GM23338 (cell line): ENCODE data around the gene ANAPC4. TPM values are rescaled to one million over a fixed set of nuclear protein-coding genes. Genes with fewer than 3 reads are reported as not detected.

Experiments used
- ATAC-seq: fragments of 200-7000 bp; cut with Tn5 transposase; 3 replicates; pipeline ENCODE4 v1.9.1; 2020
- DNase-seq: peaks from one replicate; pipeline ENCODE4 v3.0.0-alpha.2; 2015; ENCODE audit warnings: low spot score
- H2AFZ ChIP-seq: fragments of 200-600 bp; sonication (generic); 2 replicates; pipeline ENCODE4 v1.8.0; 2016; ENCODE audit warnings: antibody characterized with exemption, mild to moderate bottlenecking, moderate library complexity
- H3F3A ChIP-seq: fragments of 200-600 bp; sonication (generic); replicated peaks from 2 replicates; pipeline ENCODE4 v1.8.0; 2017; ENCODE audit warnings: antibody characterized with exemption, mixed run types, low read depth
- H3K27ac ChIP-seq: fragments of 200-600 bp; sonication (generic); 2 replicates; pipeline ENCODE4 v1.6.1; 2016; ENCODE audit warnings: low read depth
- H3K27me3 ChIP-seq: fragments of 200-600 bp; sonication (generic); 2 replicates; pipeline ENCODE4 v1.8.0; 2016; ENCODE audit warnings: mild to moderate bottlenecking, mixed run types, moderate library complexity; ENCODE audit not compliant: insufficient read depth
- H3K36me3 ChIP-seq: fragments of 200-600 bp; sonication (generic); 2 replicates; pipeline ENCODE4 v1.8.0; 2016; ENCODE audit warnings: mild to moderate bottlenecking; ENCODE audit not compliant: insufficient read depth
- H3K4me1 ChIP-seq: fragments of 200-600 bp; sonication (generic); 2 replicates; pipeline ENCODE4 v1.8.0; 2016; ENCODE audit warnings: mild to moderate bottlenecking, moderate library complexity; ENCODE audit not compliant: insufficient read depth
- H3K4me2 ChIP-seq: fragments of 200-600 bp; sonication (generic); 2 replicates; pipeline ENCODE4 v1.7.1; 2017; ENCODE audit warnings: mixed run types
- H3K4me3 ChIP-seq: fragments of 200-600 bp; sonication (generic); 2 replicates; pipeline ENCODE4 v1.6.1; 2016; ENCODE audit warnings: mixed run types
- H3K79me2 ChIP-seq: fragments of 200-600 bp; sonication (generic); replicated peaks from 2 replicates; pipeline ENCODE4 v1.8.0; 2017; ENCODE audit warnings: mild to moderate bottlenecking; ENCODE audit not compliant: insufficient read depth
- H3K9me2 ChIP-seq: fragments of 200-600 bp; sonication (generic); 2 replicates; pipeline ENCODE4 v1.8.0; 2017; ENCODE audit not compliant: insufficient read depth
- H4K20me1 ChIP-seq: fragments of 200-600 bp; sonication (generic); replicated peaks from 2 replicates; pipeline ENCODE4 v1.8.0; 2017; ENCODE audit warnings: mild to moderate bottlenecking; ENCODE audit not compliant: insufficient read depth
- H3K27ac Mint-ChIP-seq: 2 replicates; pipeline ENCODE4 v1.8.0; 2020; ENCODE audit warnings: inconsistent platforms, mild to moderate bottlenecking, moderate library complexity, mixed read lengths
- H3K27me3 Mint-ChIP-seq: 3 replicates; pipeline ENCODE4 v1.8.0; 2022; ENCODE audit warnings: low read depth, mild to moderate bottlenecking, moderate library complexity, mixed read lengths, inconsistent platforms; ENCODE audit not compliant: insufficient read depth, poor library complexity
- H3K36me3 Mint-ChIP-seq: 3 replicates; pipeline ENCODE4 v1.8.0; 2021; ENCODE audit warnings: low read depth, mild to moderate bottlenecking, inconsistent platforms, moderate library complexity, mixed read lengths
- H3K4me1 Mint-ChIP-seq: 3 replicates; pipeline ENCODE4 v1.8.0; 2020; ENCODE audit warnings: mild to moderate bottlenecking, inconsistent platforms, mixed read lengths
- H3K4me3 Mint-ChIP-seq: 3 replicates; pipeline ENCODE4 v1.8.0; 2021; ENCODE audit warnings: moderate library complexity, mild to moderate bottlenecking, inconsistent platforms, mixed read lengths
- H3K9me3 Mint-ChIP-seq: 3 replicates; pipeline ENCODE4 v1.8.0; 2020; ENCODE audit warnings: moderate library complexity, mild to moderate bottlenecking, inconsistent platforms, mixed read lengths
- CREB1 ChIP-seq: fragments of 250-450 bp; sonication (Bioruptor Pico); IDR thresholded peaks from 2 replicates; pipeline ENCODE4 v1.5.0; 2020; ENCODE audit warnings: low read depth, mild to moderate bottlenecking, moderate library complexity
- CTCF ChIP-seq, 2 experiments: fragments of 200-600 bp in 1 of 2; sonication (generic) in 1 of 2; conservative IDR thresholded peaks; 2 replicates each; pipeline versions ENCODE4 v1.5.1 to v1.6.1; 2016 to 2017; ENCODE audit warnings: antibody characterized with exemption in 2 of 2, low read depth in 2 of 2, mild to moderate bottlenecking in 2 of 2, moderate library complexity in 1 of 2
- JUNB ChIP-seq: IDR thresholded peaks from one replicate; pipeline ENCODE4 v1.6.1; 2016; ENCODE audit warnings: antibody characterized with exemption; ENCODE audit not compliant: unreplicated experiment
- NANOG ChIP-seq: IDR thresholded peaks from 2 replicates; pipeline ENCODE4 v1.6.1; 2016; ENCODE audit warnings: antibody characterized with exemption, borderline replicate concordance
- REST ChIP-seq: IDR thresholded peaks from one replicate; pipeline ENCODE4 v1.6.1; 2018; ENCODE audit warnings: antibody characterized with exemption; ENCODE audit not compliant: unreplicated experiment
- STAT1 ChIP-seq: IDR thresholded peaks from one replicate; pipeline ENCODE4 v1.6.1; 2016; ENCODE audit warnings: antibody characterized with exemption; ENCODE audit not compliant: unreplicated experiment
- ZNF331 ChIP-seq: fragments of 250-450 bp; sonication (Bioruptor Pico); IDR thresholded peaks from 2 replicates; pipeline ENCODE4 v1.5.0; 2020; ENCODE audit warnings: low read depth, mild to moderate bottlenecking, moderate library complexity
- polyA plus RNA-seq: library from polyadenylated mRNA; unstranded; fragments of >200 nt; fragmentation: Nextera tagmentation; extraction: Ambion mirVana; gene quantifications from 2 replicates; pipeline ENCODE4 v1.2.1, GENCODE V29; 2016
- total RNA-seq: library from RNA; depleted of rRNA; stranded (reverse); fragments of >200 nt; shearing (Covaris generic); gene quantifications from 2 replicates; pipeline ENCODE4 v1.2.3, GENCODE V29; 2014

The ANAPC4 gene
- total and polyA plus RNA-seq, 2 experiments from 2014 or later = 34.3 to 46.2 TPM

- no peaks in the 10 kb centered on the region for H3K27me3 ChIP-seq
- H3K4me1 Mint-ChIP-seq = no peaks in the 10 kb centered on the region
- no peak for TF ChIP-seq REST
- no peak for TF ChIP-seq STAT1
- TF ChIP-seq CREB1 (CRISPR knock-in tag) = no peak
- no peak for TF ChIP-seq ZNF331 (CRISPR knock-in tag)
- no peak for TF ChIP-seq JUNB
- peaks cover 4% of the 10 kb centered on the region; the same call in 1 of the 2 replicates for H3K36me3 ChIP-seq
- no peak overlapping the region for H3K27ac Mint-ChIP-seq
- no peak overlapping the region for H2AFZ ChIP-seq
- no peak overlapping the region for H3K4me3 ChIP-seq
- no peaks in the 10 kb centered on the region for H3K4me1 ChIP-seq
- H3K9me3 Mint-ChIP-seq = peaks cover 19% of the 10 kb centered on the region
- no peak overlapping the region for H3K4me3 Mint-ChIP-seq
- H4K20me1 ChIP-seq = no peaks in the 10 kb centered on the region
- peaks cover 42% of the 10 kb centered on the region for H3K36me3 Mint-ChIP-seq
- H3K27ac ChIP-seq = no peak overlapping the region
- H3K79me2 ChIP-seq = no peaks in the 10 kb centered on the region
- H3K27me3 Mint-ChIP-seq = no peaks in the 10 kb centered on the region
- H3K4me2 ChIP-seq = no peak overlapping the region
- ATAC-seq = no peak
- no peaks in the 10 kb centered on the region for H3F3A ChIP-seq
- 0 out of 2 replicates have a peak, but pooled peaks cover 4% of the 10 kb centered on the region for H3K9me2 ChIP-seq
- DNase-seq = peak; percentile 17
These were observed 15.8 kb upstream of the ANAPC4 start for GRCh38 chr4:25361253-25361652.

- H3K36me3 Mint-ChIP-seq = no peaks in the 10 kb centered on the region
- H3K36me3 ChIP-seq = no peaks in the 10 kb centered on the region
- H3K27me3 ChIP-seq = no peaks in the 10 kb centered on the region
- no peak overlapping the region for H3K4me3 ChIP-seq
- H3K9me2 ChIP-seq = no peaks in the 10 kb centered on the region
- H3K4me2 ChIP-seq = no peak overlapping the region
- H4K20me1 ChIP-seq = no peaks in the 10 kb centered on the region
- H3K4me1 Mint-ChIP-seq = peaks cover 8% of the 10 kb centered on the region; the same call in 2 of the 3 replicates
- DNase-seq (peak; percentile 71), ATAC-seq (no peak)
- H3K27me3 Mint-ChIP-seq = no peaks in the 10 kb centered on the region
- TF ChIP-seq CTCF (conservative IDR thresholded peaks at IDR 0.05; ENCODE audit: low read depth in 2 of 2) (peak in 1 of 2 experiments; percentile 86; a peak in 3 of 4 replicates), NANOG (no peak)
- H3K27ac Mint-ChIP-seq = no peak overlapping the region
- H3K9me3 Mint-ChIP-seq = no peaks in the 10 kb centered on the region
- H3K4me1 ChIP-seq = peaks cover 13% of the 10 kb centered on the region
- H3K27ac ChIP-seq = no peak overlapping the region
- no peaks in the 10 kb centered on the region for H3F3A ChIP-seq
- no peak overlapping the region for H3K4me3 Mint-ChIP-seq
- no peaks in the 10 kb centered on the region for H3K79me2 ChIP-seq
- H2AFZ ChIP-seq = no peak overlapping the region
These were observed 9.9 kb upstream of the ANAPC4 start for GRCh38 chr4:25367004-25367621.
